ENCODE data around the gene PKD2L1.

The PKD2L1 gene

GRCh38 chr10:100353770-100354485 is 23.9 kb upstream of the PKD2L1 start:
- TF ChIP-seq, protein P1, sequence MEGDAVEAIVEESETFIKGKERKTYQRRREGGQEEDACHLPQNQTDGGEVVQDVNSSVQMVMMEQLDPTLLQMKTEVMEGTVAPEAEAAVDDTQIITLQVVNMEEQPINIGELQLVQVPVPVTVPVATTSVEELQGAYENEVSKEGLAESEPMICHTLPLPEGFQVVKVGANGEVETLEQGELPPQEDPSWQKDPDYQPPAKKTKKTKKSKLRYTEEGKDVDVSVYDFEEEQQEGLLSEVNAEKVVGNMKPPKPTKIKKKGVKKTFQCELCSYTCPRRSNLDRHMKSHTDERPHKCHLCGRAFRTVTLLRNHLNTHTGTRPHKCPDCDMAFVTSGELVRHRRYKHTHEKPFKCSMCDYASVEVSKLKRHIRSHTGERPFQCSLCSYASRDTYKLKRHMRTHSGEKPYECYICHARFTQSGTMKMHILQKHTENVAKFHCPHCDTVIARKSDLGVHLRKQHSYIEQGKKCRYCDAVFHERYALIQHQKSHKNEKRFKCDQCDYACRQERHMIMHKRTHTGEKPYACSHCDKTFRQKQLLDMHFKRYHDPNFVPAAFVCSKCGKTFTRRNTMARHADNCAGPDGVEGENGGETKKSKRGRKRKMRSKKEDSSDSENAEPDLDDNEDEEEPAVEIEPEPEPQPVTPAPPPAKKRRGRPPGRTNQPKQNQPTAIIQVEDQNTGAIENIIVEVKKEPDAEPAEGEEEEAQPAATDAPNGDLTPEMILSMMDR (IDR thresholded peaks at IDR 0.05; ENCODE audit: extremely low read depth, missing control alignments): peak; percentile 6
- DNase-seq (ENCODE audit: low spot score): no peak

DNA sequence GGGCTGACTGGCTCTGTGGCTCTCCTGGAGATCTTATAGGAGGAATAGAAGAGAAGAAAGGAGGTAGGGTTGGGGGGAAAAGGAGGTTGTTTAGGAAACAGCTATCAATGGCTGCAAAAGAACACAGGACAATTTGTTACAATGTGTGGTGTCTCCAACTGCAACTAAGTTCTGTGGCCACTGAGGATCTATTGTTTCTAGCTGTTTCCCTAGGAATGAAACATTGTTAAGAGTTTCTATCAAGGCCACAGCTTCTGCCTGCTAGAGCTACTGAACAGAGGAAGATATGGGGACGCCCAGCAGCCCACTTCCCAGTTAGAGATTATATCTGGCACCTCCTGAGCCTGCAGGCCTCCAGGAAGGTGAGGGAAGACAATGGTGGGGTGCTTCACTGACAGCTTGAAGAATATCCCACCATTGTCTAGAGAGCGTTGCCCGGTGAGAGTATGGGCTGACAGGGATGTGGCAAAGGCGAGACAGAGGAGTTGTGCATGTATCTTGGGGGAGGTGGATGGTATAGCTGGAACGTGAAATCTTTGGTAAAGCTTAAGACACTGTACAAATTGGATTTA is 21.0 kb upstream of the PKD2L1 start:
- no peak for DNase-seq (ENCODE audit: low spot score)

DNA sequence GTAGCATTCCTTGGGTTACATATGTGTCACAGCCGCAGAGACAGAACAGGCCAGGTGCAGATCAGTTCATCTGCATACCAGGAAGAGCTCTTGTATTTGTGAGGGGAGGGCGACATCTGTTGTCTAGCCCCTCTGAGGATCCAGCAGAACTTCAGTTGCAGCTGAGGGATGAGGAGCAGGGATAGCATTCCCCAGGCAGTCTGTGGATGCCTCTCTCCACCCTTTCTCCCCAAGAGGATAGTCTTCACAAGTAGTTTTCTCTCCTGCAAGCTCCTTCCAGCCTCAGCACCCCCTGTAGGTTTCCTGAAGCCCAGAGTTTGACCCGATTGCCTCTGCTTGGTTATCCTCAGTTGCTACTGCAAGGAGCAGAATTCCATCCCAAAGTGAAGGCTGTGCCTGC is 19.6 kb upstream of the PKD2L1 start:
- no peak for DNase-seq (ENCODE audit: low spot score)
- TF ChIP-seq, protein P1 (IDR thresholded peaks at IDR 0.05; ENCODE audit: extremely low read depth, missing control alignments): no peak

More for the DNA sequence above, 21.0 kb upstream of the PKD2L1 start:
- TF ChIP-seq, protein P1 (IDR thresholded peaks at IDR 0.05; ENCODE audit: extremely low read depth, missing control alignments): no peak

DNA sequence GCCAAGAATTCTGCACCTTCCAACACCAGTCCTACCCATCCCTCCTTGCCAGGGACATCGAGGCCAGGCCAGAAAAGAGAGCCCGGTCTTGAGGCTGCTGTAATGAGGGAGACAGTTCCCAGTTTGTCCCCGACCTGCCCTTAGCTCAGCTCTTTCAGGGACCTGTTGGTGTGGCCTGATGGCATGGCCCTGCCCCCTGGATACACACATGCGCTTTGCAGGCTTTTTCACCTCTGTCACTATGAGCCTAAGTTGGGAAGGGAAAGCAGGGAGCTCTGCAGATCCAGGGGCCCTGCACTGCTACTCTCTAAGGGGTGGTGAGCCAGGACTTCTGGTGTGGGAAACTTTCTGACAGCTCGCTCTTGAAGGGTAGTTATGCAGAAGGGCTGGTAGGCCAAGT is 19.1 kb upstream of the PKD2L1 start:
- DNase-seq (ENCODE audit: low spot score): no peak
- TF ChIP-seq, protein P1 (IDR thresholded peaks at IDR 0.05; ENCODE audit: extremely low read depth, missing control alignments): no peak

DNA sequence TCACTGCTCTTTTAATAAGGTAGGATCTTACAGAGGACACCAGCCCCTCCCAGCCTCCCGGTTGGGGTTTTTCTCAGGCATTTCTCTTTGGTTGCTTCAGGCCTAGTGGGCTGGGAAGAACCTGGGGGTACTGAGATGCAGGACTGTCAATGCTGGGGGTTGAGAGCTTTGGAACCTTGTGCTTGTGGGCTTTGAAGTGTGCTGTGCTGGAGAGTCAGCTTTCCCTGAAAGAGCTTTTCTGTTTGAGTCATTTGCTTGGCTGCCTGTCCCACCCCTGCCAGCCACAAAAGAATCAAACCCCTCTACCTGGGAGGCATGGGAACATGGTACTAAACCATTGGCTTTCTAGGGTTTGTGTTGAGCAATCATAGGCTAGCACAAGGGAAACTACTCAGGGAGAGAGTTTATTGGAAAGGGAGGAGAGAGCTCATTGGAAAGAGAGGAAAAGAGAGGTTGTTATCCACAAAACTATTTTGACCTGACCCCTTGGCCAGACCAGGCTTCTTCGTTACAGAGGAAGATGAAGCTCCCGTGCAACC is 18.4 kb upstream of the PKD2L1 start:
- TF ChIP-seq, protein P1 (IDR thresholded peaks at IDR 0.05; ENCODE audit: extremely low read depth, missing control alignments): no peak
- no peak for DNase-seq (ENCODE audit: low spot score)

- TF ChIP-seq, protein P1 (IDR thresholded peaks at IDR 0.05; ENCODE audit: extremely low read depth, missing control alignments): no peak
- no peak for DNase-seq (ENCODE audit: low spot score)
Observed at GRCh38 chr10:100347568-100348195, 17.7 kb upstream of the PKD2L1 start.
